Ishikawa (cell line): ENCODE measurements around the gene TNFRSF6B.

ENCODE experiments used
- CEBPB ChIP-seq: IDR thresholded peaks from 2 replicates; pipeline ENCODE4 v1.6.1; 2012
- CREB1 ChIP-seq: IDR thresholded peaks from 2 replicates; pipeline ENCODE4 v1.6.1; 2012; ENCODE audit warnings: low read depth
- EGR1 ChIP-seq: IDR thresholded peaks from 2 replicates; pipeline ENCODE4 v1.6.1; 2012
- EP300 ChIP-seq: IDR thresholded peaks from 2 replicates; pipeline ENCODE4 v1.6.1; 2012; ENCODE audit warnings: borderline replicate concordance
- FOXM1 ChIP-seq: IDR thresholded peaks from 2 replicates; pipeline ENCODE4 v1.6.1; 2012; ENCODE audit warnings: low read depth, borderline replicate concordance
- NFIC ChIP-seq: IDR thresholded peaks from 2 replicates; pipeline ENCODE4 v1.6.1; 2012
- RAD21 ChIP-seq: IDR thresholded peaks from 2 replicates; pipeline ENCODE4 v1.6.1; 2012; ENCODE audit warnings: low read depth
- TAF1 ChIP-seq: IDR thresholded peaks from 2 replicates; pipeline ENCODE4 v1.6.1; 2012; ENCODE audit warnings: low read depth, mild to moderate bottlenecking
- TCF12 ChIP-seq: IDR thresholded peaks from 2 replicates; pipeline ENCODE4 v1.6.1; 2012; ENCODE audit warnings: low read depth
- TEAD4 ChIP-seq: IDR thresholded peaks from 2 replicates; pipeline ENCODE4 v1.6.1; 2012
- YY1 ChIP-seq: IDR thresholded peaks from 2 replicates; pipeline ENCODE4 v1.6.1; 2012; ENCODE audit warnings: low read depth
- ZBTB7A ChIP-seq: IDR thresholded peaks from 2 replicates; pipeline ENCODE4 v1.6.1; 2012; ENCODE audit warnings: low read depth
- TF ChIP-seq, protein P1 (sequence below): IDR thresholded peaks from 2 replicates; pipeline ENCODE4 v1.6.1; 2012
- TF ChIP-seq, protein P2 (sequence below): IDR thresholded peaks from 2 replicates; pipeline ENCODE4 v1.6.1; 2012
- TF ChIP-seq, protein P3 (sequence below): IDR thresholded peaks from 2 replicates; pipeline ENCODE4 v1.6.1; 2012; ENCODE audit warnings: low read depth, mild to moderate bottlenecking

The TNFRSF6B gene

DNA sequence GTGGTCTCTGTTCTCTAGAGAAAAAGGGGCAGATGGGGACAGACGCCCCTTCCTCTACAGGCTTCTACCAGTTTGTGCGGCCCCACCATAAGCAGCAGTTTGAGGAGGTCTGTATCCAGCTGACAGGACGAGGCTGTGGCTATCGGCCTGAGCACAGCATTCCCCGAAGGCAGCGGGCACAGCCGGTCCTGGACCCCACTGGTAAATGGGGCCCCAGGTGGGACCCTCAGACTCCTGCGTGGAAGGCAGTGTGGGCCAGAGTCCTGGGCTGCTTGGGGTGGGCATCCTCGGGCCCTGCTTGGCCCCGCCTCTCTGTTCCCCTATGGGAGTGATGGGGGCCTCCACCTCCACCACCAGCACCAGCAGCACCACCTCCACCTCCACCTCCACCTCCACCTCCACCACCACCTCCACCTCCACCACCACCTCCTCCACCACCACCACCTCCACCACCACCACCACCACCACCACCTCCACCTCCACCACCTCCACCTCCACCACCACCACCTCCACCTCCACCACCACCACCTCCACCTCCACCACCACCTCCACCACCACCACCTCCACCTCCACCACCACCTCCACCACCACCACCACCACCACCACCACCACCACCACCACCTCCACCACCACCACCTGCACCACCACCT, 3.2 kb upstream of the TNFRSF6B start:
- no peak for TF ChIP-seq CREB1
- TF ChIP-seq, protein P1, sequence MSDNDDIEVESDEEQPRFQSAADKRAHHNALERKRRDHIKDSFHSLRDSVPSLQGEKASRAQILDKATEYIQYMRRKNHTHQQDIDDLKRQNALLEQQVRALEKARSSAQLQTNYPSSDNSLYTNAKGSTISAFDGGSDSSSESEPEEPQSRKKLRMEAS, result no peak
- no peak for TF ChIP-seq FOXM1
- no peak for TF ChIP-seq ZBTB7A

DNA sequence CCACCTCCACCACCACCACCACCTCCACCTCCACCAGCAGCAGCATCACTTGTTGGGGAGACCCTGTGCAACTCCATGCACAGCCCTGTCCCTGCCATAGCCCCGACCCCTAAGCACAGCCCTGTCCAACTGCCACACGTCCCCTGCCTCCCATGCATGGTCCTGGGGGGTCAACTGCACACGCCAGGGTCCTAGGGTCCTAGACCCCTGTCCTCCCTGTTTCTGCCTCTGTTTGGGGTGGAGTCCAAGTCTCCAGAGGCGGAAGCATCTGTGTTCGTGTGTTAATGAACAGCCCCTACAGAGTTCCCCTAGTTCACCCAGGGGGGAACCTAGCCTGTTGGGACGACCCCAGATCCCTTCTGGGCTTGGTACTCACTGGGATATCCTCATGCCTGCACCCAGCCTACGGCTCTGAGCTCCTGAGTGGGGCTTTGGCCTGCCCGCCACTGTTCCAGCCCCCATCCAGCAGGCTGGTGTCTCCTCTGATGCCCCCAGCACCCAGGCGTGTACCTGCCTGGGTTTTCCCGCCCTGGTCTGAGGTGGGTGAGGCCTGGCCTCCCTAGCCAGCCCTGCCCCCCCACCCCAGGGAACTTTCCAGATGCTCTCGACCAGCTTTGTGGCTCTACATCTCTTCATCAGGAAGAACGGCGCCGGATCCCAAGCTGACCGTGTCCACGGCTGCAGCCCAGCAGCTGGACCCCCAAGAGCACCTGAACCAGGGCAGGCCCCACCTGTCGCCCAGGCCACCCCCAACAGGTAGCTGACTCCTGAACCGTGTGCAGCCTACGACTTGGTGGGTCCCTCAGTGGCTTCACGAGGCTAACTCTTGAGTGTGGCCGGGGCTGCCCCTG, 2.5 kb upstream of the TNFRSF6B start:
- TF ChIP-seq, protein P2, sequence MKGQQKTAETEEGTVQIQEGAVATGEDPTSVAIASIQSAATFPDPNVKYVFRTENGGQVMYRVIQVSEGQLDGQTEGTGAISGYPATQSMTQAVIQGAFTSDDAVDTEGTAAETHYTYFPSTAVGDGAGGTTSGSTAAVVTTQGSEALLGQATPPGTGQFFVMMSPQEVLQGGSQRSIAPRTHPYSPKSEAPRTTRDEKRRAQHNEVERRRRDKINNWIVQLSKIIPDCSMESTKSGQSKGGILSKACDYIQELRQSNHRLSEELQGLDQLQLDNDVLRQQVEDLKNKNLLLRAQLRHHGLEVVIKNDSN, result no peak
- no peak for TF ChIP-seq RAD21
- TF ChIP-seq EP300, result no peak
- no peak for TF ChIP-seq YY1
- TF ChIP-seq EGR1, result no peak
- no peak for TF ChIP-seq FOXM1
- no peak for TF ChIP-seq TEAD4
- TF ChIP-seq NFIC, result no peak
- TF ChIP-seq TAF1, result no peak
- TF ChIP-seq, protein P1, result no peak
- no peak for TF ChIP-seq TCF12
- TF ChIP-seq CEBPB, result no peak

DNA sequence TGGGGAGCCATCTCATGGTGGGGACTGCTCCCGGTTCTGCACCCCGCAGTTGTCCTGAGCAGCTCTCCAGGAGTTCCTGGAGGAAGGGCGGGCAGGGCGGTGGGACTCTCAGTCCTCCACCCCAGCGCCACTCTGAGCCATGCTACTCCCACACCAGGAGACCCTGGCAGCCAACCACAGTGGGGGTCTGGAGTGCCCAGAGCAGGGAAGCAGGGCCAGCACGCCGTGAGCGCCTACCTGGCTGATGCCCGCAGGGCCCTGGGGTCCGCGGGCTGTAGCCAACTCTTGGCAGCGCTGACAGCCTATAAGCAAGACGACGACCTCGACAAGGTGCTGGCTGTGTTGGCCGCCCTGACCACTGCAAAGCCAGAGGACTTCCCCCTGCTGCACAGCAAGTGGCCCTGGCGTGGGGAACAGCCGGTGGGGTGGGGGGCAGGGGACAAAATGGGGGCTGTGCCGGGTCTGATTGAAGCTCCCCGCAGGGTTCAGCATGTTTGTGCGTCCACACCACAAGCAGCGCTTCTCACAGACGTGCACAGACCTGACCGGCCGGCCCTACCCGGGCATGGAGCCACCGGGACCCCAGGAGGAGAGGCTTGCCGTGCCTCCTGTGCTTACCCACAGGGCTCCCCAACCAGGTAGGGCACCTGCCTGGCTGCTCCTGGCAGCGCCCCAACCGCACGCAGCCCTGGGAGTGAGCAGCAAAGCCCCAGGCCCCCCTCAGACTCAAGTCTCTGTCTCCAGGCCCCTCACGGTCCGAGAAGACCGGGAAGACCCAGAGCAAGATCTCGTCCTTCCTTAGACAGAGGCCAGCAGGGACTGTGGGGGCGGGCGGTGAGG, 1.6 kb upstream of the TNFRSF6B start:
- no peak for TF ChIP-seq NFIC
- TF ChIP-seq, protein P1, result no peak
- TF ChIP-seq, protein P3, sequence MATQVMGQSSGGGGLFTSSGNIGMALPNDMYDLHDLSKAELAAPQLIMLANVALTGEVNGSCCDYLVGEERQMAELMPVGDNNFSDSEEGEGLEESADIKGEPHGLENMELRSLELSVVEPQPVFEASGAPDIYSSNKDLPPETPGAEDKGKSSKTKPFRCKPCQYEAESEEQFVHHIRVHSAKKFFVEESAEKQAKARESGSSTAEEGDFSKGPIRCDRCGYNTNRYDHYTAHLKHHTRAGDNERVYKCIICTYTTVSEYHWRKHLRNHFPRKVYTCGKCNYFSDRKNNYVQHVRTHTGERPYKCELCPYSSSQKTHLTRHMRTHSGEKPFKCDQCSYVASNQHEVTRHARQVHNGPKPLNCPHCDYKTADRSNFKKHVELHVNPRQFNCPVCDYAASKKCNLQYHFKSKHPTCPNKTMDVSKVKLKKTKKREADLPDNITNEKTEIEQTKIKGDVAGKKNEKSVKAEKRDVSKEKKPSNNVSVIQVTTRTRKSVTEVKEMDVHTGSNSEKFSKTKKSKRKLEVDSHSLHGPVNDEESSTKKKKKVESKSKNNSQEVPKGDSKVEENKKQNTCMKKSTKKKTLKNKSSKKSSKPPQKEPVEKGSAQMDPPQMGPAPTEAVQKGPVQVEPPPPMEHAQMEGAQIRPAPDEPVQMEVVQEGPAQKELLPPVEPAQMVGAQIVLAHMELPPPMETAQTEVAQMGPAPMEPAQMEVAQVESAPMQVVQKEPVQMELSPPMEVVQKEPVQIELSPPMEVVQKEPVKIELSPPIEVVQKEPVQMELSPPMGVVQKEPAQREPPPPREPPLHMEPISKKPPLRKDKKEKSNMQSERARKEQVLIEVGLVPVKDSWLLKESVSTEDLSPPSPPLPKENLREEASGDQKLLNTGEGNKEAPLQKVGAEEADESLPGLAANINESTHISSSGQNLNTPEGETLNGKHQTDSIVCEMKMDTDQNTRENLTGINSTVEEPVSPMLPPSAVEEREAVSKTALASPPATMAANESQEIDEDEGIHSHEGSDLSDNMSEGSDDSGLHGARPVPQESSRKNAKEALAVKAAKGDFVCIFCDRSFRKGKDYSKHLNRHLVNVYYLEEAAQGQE, result no peak
- no peak for TF ChIP-seq CEBPB
- no peak for TF ChIP-seq ZBTB7A
- TF ChIP-seq, protein P2, result no peak
- no peak for TF ChIP-seq EP300

DNA sequence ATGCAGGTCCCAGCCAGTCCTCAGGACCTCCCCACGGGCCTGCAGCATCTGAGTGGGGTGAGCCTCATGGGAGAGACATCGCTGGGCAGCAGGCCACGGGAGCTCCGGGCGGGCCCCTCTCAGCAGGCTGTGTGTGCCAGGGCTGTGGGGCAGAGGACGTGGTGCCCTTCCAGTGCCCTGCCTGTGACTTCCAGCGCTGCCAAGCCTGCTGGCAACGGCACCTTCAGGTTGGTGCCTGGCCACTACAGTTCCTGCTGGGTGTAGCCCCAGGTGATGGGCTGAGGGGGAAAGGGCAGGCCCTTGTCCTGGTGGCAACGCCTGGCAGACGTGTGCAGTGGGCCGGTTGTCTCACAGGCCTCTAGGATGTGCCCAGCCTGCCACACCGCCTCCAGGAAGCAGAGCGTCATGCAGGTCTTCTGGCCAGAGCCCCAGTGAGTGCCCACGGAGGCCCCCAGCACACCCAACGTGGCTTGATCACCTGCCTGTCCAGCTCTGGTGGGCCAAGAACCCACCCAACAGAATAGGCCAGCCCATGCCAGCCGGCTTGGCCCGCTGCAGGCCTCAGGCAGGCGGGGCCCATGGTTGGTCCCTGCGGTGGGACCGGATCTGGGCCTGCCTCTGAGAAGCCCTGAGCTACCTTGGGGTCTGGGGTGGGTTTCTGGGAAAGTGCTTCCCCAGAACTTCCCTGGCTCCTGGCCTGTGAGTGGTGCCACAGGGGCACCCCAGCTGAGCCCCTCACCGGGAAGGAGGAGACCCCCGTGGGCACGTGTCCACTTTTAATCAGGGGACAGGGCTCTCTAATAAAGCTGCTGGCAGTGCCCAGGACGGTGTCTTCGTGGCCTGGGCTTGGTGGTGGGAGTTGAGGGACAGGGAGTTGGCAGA, 787 bp upstream of the TNFRSF6B start:
- TF ChIP-seq, protein P3, result no peak
- TF ChIP-seq EGR1 (no peak), FOXM1 (no peak), TEAD4 (no peak), CREB1 (no peak), CEBPB (no peak), NFIC (no peak), RAD21 (no peak), TAF1 (no peak), EP300 (no peak), TCF12 (no peak), YY1 (no peak), ZBTB7A (no peak)
- TF ChIP-seq, protein P1, result no peak
- TF ChIP-seq, protein P2, result no peak
